ENCODE results near the gene TPRKB.
"Not testable (repeated sequence)": the region's sequence is repeated elsewhere in the genome, so short reads cannot be mapped to it uniquely, and the experiment has no call there.

TPRKB gene

DNA sequence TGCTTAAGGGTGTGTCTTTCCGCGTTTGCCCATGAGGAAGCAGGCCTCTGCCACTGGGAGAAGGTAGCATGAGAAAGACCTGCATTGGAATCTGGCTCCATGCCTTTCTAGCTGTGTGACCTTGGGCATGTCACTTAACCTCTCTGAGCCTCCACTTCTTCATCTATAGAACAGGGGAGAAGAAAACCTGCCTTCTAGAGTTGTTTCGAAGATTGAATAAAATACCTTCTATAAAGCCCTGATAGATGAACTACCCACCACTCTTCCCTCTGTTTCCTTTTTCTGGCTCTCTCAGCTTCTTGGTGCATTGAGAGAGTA lies 35.7 kb downstream of the TPRKB start:
- DNase-seq (ENCODE audit: extremely low read depth in 1 of 2, low read depth in 1 of 2) = not testable (repeated sequence)

DNA sequence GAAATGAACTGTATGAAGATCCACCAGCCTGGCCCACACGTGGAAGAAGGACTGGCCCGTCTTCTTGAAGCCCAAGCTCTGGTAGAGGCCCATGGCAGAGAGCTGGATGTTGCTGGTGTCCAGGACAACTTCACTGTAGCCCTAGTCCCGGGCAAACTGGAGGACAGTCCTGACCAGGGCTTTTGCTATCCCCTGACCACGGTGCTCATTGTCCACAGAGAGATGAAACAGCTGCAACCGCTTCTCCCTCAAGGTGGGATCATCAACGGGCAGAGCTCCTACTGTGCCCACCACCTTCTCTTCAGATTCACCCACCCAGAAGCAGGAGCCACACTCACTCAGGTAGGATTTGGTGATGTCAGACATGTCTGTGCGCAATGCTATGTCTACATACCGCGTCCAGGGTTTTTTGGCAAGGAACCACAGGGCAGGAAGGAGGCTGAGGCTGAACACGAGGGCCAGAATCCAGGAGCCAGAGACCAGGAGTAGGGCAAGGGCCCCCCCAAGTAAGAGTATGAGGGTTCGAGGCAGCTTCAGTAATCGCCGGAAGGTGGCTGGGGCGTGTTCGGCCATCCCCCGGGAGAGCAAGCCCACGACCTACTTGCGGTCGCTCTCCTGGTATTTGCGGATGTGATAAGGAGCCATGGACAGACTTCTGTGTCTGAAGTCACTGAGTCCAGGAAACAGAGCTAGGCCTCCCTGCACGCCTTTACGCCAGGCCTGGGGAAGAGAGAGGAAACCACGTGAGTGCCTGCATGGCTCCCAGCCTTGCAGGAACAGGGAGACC lies 36.3 kb downstream of the TPRKB start:
- DNase-seq (ENCODE audit: extremely low read depth in 1 of 2, low read depth in 1 of 2) = no peak

DNA sequence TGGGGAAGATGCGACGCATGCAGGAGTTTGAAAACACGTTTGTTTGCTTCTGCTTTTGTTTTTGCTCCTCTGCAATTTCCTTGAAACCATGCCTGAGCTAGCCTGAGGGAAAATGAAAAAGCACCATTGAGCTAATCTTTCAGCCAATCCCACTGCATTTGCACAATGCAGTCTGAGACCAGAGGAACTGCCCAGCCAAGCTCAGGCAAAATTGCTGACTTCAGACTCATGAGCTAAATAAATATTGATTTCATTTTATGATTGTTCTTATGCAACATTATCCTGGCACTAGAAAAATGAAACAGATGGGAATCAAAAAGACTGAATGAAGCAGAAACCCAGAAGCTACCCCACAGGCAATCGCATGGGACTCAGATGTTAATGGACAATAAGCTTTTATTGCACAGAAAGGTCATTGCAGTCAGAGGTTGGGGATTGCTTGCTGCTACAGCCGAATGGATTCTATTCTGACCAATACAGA lies 37.0 kb downstream of the TPRKB start:
- DNase-seq (ENCODE audit: extremely low read depth in 1 of 2, low read depth in 1 of 2) = no peak

DNA sequence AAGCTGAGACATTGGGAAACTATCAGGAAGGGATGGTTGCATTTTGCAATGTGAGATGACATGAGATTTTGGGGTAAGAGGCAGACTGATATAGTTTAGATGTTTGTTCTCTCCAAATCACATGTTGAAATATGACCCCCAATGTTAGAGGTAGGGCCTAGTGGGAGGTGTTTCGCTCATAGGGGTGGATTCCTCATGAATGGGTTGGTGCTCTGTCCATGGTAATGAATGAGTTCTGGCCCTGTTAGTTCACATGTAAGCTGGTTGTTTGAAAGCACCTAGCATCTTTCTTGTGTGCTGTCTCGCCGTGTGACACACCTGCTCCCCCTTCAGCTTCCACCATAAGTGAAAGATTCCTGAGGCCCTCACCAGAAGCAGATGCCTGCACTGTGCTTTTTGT lies 37.7 kb downstream of the TPRKB start:
- no peak for DNase-seq (ENCODE audit: extremely low read depth in 1 of 2, low read depth in 1 of 2)

DNA sequence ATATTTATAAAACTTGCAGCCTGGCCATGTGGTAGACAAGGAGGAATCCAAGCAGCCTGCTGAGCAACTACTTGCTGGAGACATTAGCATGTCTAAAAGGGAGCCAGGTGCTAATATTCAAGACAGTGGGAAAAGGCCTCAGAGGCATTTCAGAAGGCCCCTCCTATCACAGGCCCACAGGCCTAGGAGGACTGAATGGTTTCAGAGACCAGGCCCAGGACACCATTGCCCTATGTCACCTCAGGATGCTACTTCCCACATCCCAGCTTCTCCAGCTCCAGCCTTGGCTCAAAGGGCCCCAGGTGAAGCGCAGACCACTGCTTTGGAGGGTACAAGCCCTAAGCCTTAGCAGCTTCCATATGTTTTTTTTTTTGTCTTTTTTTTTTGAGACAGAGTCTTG lies 39.0 kb downstream of the TPRKB start:
- DNase-seq (ENCODE audit: extremely low read depth in 1 of 2, low read depth in 1 of 2) = no peak

DNA sequence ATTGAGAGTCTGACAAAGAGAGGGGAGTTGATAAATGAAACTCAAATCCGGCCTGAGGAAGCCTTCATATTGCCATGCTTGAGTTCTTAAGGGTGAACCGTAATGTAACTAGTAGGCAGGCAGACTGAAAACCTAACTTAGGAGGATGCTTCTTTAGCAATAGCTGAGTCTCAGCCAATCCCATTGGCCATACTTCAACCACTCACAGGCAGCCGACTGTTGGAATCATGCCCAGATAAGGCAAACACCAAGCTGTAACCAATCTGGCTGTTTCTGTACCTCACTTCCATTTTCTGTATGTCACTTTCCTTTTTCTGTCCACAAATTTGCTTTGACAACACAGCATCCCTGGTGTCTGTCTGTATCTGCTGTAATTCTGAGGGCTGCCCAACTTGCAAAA lies 39.5 kb downstream of the TPRKB start:
- no peak for DNase-seq (ENCODE audit: extremely low read depth in 1 of 2, low read depth in 1 of 2)

DNA sequence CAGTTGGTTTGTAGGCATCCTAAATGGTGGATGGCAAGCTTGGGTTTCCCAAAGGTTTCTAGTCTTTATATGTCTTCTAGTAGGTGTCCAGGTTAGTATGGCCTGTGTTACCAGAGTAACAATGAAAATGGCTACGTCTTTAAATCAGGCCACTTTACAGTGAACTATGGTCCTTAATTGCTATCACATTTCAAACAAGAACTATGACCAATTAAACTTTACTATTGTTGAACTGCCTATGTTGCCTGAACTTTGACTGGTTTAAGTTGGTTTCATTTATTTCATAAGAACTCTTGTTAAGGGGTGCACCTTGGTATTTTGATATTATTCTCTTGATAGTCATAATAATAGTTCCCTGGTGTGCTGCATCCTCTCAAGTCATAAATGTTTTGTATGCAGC lies 40.2 kb downstream of the TPRKB start:
- not testable (repeated sequence) for DNase-seq (ENCODE audit: extremely low read depth in 1 of 2, low read depth in 1 of 2)

DNA sequence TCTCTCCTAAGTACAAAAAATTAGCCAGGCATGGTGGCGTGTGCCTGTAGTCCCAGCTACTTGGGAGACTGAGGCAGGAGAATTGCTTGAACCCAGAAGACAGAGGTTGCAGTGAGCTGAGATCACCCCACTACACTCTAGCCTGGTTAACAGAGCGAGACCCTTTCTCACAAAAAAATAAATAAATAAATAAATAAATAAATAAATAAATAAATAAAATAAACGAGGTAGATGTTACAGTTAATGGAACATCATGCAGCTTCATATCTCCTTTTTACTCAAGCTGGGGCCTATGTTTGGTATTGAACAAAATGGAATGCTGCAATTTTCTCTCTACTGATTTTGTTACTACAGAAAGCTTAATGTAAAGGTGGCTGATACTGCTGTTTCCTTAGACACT lies 40.6 kb downstream of the TPRKB start:
- not testable (repeated sequence) for DNase-seq (ENCODE audit: extremely low read depth in 1 of 2, low read depth in 1 of 2)

DNA sequence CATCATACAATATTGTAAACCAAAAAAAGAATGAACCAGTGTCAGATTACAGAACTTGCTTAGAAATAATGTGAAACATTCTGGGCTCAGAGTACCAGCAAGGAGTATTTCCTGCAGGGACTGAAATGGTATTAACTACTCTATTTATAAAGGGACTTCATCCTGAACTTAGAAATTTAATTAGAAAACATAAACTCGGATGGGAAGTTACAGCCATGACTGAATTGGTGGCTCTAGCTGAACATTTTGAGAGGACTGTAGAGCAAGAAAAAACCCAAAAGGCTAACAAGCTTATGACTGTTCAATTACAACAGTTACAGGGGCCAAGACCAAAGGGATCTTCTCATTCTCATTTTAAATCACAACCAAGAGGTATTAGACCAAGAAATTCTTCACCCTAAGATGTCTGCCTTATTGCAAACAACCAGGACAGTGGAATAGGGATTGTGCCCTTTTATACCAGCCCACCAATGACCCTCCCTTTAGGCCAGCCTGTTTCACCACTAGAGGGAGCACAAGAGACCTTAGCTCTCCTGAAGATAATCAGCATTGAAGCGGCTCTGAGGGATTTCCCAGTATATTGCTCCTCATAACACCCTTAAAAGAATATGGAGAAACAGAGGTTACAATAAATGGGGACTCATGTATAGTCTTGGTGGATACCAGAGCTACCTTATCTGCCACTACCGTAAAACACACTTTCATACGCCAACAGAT lies 46.6 kb downstream of the TPRKB start:
- DNase-seq (ENCODE audit: extremely low read depth in 1 of 2, low read depth in 1 of 2) = not testable (repeated sequence)

DNA sequence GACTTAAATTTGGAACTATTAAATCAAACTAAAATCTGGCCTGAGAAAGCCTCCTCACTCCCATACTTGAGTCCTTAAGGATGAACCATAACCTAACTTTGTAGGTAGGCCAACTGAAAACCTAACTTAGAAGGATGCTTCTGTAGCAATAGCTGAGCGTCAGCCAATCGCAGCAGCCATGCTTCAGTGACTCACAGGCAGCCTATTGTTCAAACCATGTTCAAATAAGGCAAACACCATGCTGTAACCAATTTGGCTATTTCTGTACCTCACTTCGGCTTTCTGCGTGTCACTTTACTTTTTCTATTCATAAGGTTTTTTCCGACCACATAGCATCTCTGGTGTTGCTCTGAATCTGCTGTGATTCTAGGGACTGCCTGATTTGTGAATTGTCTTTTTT lies 48.7 kb downstream of the TPRKB start:
- not testable (repeated sequence) for DNase-seq (ENCODE audit: extremely low read depth in 1 of 2, low read depth in 1 of 2)

DNA sequence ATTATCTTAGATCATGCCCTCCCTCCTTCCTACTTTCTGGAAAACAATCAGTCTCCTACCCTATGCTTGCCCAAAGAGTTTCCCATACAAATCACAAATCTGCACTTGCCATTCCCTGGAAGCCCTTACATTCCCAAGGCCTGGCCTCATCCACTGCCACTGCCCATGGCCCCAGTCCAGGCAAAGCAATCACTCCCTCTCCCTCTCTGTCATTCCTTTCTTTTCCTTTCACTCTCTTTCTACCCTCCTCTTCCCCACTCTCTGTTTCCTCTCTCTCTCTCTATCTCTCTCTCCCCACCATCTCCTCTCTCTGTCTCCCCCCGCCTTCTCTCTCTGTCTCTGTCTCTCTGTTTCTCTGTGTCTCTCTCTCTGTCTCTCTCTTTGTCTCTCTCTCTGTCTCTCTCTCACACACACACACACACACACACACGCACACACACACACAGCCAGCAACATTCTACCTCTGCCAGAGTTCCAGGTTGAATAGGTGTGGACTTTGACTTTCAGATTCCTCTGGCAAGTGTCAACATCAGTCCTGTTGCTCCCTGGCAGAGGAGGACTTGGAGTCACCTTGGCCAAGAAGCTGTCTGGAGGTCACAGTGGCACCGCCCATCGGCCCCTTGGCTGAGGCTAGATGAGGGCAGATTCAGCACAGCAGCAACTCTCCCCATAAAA lies 51.2 kb downstream of the TPRKB start:
- DNase-seq (ENCODE audit: extremely low read depth in 1 of 2, low read depth in 1 of 2) = no peak

DNA sequence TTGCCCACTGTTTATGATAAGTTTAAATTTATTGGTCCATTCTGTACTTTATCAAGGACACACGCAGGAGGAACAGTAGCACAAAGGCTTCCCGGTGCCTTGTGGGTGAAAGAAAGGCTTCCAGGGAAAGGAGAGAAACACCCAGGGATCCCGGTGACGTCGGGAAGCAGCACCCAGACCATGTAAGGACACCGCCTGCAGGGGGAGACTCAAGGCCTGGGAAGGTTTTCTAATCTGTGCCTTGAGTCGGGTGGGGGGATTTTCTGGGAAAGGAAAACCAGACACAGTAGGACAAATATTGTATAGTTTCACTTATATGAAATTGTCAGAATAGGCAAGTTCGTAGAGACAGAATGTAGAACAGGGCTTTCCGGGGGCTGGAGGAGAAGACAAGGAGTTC lies 52.2 kb downstream of the TPRKB start:
- DNase-seq (ENCODE audit: extremely low read depth in 1 of 2, low read depth in 1 of 2) = not testable (repeated sequence)

DNA sequence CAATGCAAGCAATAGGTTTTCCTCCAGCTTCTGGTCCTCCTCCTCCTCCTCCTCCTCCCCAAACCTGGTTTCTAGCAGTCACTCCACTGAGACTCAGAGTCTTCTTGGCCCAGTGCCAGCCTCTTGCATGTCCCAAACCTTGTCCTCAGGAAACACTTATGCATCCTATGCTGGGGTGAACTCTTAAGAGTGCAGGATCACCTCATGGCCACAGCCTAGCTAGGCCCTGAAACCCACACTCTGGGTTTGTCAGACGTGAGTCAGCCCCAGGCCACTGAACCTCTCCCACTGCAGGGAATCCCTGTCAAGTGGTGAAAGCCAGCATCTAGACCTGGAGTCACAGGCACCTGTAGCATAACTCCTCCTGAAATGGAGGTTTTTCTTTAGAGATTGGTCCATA lies 52.8 kb downstream of the TPRKB start:
- DNase-seq (ENCODE audit: extremely low read depth in 1 of 2, low read depth in 1 of 2) = peak in 1 of 2 donors; percentile 4

DNA sequence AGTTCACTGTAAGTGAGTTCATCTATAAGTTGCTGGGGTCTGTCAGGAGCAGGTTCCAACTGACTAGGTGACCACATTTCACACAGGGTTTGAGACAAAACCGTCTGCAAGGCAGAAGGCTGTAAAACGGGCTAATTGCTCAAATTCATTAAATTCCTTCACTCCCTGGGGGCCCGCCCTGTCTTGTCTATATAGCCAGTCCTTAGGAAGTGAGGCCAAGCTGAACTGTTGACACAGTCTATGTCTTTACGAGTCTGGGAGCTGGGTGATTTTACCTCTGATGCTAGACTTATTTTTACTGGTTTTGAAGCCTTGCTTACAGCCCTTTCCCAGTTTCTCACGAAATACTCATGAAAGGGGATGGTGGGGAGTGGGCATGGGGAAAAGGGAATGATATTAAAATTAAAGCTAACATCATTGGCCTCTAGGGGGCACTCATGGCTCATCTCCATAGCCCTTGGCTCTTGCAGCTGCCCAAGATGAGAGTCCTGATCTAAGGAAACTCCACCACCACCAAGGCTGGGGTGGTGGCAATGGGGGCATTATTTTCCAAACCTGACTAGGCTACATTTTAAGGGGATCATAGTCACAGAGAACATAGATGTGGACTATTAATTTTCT lies 57.1 kb downstream of the TPRKB start:
- not testable (repeated sequence) for DNase-seq (ENCODE audit: extremely low read depth in 1 of 2, low read depth in 1 of 2)

Data from stimulated activated CD8-positive, alpha-beta memory T cell treated with anti-CD3 and anti-CD28 coated beads, Interleukin-7, amount 100 ng/mL, for 48 hours (primary cell).